ENCODE data around the gene PRKACA.
"Not testable (repeated sequence)": the region's sequence is repeated elsewhere in the genome, so short reads cannot be mapped to it uniquely, and the experiment has no call there.

Gene PRKACA

DNA sequence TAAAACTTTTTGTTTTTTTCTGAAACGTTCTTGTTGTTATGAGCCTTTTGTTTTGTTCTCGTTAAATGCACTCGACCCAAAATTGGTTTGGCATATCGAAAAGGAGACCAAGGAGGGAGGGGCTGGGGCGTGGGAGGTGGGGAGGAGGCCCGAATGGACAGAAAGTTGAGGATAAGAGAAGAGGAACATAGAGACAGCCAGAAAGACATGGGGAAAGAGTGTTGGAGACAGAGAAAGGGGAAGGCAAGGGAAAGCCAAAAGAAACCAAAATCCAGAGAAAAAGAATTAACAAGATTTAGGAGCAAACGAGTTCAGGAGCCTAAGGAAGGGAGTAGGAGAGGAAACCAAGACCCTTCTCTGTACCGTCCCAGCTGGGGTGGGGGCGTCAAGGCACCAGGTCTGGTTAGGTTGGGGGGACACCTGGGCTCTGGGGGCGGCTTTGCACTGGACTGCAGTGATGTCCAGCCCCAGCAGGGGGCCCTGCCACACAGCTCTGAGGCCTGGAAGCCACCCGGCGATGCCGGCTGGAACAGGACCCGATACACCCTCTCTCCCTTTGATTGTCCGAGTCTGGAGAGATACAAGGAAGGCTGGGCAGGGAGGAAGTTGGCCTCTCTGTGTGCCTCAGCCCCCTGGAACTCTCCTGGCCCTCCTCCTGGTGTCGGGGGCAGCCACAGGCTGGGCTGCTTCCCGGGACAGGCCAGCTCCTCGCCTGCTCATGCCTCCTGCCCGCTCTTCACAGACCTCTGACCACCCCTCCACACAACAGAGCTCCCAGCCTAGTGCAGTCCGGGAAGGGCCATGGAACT is 30.4 kb upstream of the PRKACA start:
- no peak overlapping the region for H3K4me3 ChIP-seq (ENCODE audit: low read length)
- TF ChIP-seq, protein P1, sequence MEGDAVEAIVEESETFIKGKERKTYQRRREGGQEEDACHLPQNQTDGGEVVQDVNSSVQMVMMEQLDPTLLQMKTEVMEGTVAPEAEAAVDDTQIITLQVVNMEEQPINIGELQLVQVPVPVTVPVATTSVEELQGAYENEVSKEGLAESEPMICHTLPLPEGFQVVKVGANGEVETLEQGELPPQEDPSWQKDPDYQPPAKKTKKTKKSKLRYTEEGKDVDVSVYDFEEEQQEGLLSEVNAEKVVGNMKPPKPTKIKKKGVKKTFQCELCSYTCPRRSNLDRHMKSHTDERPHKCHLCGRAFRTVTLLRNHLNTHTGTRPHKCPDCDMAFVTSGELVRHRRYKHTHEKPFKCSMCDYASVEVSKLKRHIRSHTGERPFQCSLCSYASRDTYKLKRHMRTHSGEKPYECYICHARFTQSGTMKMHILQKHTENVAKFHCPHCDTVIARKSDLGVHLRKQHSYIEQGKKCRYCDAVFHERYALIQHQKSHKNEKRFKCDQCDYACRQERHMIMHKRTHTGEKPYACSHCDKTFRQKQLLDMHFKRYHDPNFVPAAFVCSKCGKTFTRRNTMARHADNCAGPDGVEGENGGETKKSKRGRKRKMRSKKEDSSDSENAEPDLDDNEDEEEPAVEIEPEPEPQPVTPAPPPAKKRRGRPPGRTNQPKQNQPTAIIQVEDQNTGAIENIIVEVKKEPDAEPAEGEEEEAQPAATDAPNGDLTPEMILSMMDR (conservative IDR thresholded peaks at IDR 0.05; ENCODE audit: low read length), result peak; percentile 91
- DNase-seq (ENCODE audit: low read depth), result peak; percentile 64

DNA sequence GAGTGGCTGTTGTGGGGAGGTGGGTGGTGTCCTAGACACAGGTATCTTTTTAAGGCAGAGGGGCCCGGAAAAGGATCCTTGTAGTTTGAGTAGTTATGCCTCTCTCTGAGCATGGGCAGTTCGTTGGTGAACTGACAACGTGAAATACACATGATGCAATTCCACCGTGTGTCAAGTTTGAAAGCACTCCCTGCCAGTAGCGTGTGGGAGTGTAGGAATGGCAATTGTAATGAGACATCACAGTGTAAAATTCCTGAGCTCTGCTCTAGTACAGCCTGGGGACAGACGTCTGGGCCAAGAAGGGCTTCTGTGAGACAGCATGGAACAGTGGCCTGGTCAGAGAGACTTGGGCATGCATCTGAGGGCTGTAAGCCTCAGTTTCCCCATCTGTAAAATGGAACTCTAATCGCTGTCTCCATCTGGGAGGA is 29.2 kb upstream of the PRKACA start:
- DNase-seq (ENCODE audit: low read depth), result peak; percentile 92

DNA sequence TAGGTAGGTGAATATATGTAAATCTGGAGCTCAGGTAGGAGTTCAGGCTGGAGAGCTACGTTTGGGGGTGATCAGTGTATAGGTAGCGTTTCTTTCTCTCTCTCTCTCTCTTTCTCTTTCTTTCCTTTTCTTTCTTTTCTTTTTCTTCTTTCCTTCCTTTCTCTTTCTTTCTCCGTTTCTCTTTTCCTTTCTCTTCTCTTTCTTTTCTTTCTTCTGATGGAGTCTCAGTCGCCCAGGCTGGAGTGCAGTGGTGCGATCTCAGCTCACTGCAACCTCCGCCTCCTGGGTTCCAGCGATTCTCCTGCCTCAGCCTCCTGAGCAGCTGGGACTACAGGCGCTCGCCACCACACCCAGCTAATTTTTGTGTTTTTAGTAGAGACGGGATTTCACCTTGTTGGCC is 28.6 kb upstream of the PRKACA start:
- H3K4me3 ChIP-seq (ENCODE audit: low read length); DNase-seq (ENCODE audit: low read depth): not testable (repeated sequence)

More for the DNA sequence above, 29.2 kb upstream of the PRKACA start:
- TF ChIP-seq, protein P1 (conservative IDR thresholded peaks at IDR 0.05; ENCODE audit: low read length), result no peak
- H3K4me3 ChIP-seq (ENCODE audit: low read length), result no peak overlapping the region

DNA sequence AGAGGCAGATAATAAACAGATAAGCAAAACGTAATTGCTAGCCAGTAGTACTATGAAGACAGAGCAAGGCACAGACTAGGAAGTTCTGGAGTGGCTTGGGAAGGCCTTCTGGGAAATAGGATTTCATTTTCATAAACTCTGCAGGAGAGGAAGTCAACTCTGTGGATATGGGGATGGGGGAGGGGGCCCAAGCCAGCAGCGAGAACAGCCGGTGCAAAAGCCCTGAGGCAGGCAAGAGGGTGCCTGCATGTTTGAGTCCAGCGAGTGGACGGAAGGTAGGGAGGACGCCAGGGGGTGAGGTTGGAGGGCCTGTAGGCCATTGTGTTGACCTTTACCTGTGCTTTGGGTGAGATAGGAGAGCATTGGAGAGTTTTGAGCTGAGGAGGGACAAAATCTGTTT is 27.8 kb upstream of the PRKACA start:
- no peak overlapping the region for H3K4me3 ChIP-seq (ENCODE audit: low read length)
- DNase-seq (ENCODE audit: low read depth), result no peak
- TF ChIP-seq, protein P1 (conservative IDR thresholded peaks at IDR 0.05; ENCODE audit: low read length), result no peak

DNA sequence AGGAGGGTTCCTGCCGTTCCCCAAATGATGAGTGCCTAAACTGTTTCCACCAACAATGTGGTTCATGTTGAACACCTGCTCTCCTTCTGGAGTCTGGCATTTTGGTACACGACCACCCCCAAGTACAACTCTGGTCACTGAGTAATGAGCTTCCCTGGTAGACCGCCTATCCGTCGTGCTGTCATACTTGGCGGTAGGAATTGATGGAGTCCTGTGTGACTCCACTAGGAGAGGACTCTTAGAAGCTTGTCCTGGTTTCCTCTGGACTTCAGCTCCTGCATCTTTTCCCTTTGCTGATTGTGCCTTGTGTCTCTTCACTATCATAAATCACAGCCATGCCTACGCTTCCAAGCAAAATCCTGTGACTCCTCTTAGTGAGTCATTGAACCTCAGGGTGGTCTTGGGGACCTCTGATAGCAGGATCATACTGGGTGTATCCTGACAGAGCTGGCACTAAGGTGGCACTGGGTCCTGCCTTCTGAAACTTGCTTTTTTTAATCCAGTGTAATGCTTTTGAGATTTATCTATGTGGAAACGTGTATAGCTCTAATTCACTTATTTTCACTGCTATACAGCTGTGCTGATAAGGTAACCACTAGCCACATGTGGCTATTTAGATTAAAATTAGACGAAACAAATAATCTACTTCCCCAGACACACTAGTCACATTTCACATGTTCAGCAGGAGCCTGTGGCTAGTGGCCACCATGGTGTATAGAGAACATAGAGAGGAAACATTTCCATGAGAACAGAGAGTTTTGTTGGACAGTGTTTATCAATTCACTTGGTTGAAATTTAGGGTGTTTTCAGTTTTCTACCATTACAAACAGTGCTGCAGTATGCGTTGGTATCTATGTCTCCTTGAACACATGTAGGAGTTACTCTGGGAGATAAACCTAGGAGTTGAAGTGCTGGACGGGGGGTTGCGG is 25.0 kb upstream of the PRKACA start:
- no peak overlapping the region for H3K4me3 ChIP-seq (ENCODE audit: low read length)
- no peak for DNase-seq (ENCODE audit: low read depth)
- TF ChIP-seq, protein P1 (conservative IDR thresholded peaks at IDR 0.05; ENCODE audit: low read length), result no peak

DNA sequence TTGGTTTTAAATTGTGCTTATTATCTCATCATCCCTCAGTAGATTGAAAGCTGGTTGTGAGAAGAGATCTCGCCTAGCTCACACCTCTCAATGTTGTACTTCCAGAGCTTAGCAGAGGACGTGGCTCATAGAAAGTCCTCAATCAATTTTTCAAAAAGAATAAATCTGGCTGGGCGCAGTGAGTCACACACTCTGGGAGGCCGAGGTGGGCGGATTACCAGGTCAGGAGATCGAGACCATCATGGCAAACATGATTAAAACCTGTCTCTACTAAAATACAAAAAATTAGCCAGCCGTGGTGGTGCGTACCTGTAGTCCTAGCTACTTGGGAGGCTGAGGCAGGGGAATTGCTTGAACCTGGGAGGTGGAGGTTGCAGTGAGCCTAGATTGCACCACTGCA is 23.5 kb upstream of the PRKACA start:
- H3K4me3 ChIP-seq (ENCODE audit: low read length), result no peak overlapping the region
- no peak for DNase-seq (ENCODE audit: low read depth)
- TF ChIP-seq, protein P1 (conservative IDR thresholded peaks at IDR 0.05; ENCODE audit: low read length), result no peak

DNA sequence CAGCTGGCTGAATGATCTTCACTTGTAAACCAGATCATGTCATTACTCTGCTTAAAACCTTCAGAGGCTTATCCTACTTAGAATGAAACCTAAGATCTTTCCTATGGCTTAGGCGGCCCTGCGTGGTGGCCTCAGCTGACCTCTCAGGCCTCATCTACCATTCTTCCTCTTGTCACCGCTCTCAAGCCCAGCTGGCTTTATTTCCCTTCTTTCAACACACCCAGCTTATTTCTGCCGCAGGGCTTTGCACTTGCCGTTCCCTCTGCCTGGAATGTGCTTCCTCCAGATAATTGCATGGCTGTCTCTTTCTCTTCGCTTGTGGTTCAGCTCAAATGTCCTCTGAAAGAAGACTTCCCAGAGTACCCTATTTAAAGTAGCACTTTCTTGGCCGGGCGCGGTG is 22.4 kb upstream of the PRKACA start:
- TF ChIP-seq, protein P1 (conservative IDR thresholded peaks at IDR 0.05; ENCODE audit: low read length), result no peak
- no peak for DNase-seq (ENCODE audit: low read depth)
- no peak overlapping the region for H3K4me3 ChIP-seq (ENCODE audit: low read length)
